ENCODE results near the gene S100G.

DNA sequence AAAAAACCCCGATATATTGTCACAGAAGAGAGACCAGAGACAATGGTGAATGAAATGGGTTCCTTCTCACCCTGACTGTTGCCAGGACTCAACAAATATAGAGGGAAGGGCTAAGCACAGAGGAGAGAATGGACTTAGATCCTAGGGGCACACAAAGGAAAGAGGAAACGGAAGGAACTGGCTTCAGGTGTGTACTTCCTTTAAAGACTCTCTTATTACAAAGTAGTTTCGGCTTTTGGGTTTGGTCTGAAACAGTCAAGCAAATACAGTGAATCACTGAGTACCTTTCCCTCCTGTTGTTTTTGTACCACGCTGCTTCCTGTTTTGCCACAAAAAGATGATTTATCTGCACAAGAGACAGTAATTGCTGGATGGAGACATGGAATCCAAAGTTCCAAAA lies 46.1 kb upstream of the S100G start:
- TF ChIP-seq, protein P1, sequence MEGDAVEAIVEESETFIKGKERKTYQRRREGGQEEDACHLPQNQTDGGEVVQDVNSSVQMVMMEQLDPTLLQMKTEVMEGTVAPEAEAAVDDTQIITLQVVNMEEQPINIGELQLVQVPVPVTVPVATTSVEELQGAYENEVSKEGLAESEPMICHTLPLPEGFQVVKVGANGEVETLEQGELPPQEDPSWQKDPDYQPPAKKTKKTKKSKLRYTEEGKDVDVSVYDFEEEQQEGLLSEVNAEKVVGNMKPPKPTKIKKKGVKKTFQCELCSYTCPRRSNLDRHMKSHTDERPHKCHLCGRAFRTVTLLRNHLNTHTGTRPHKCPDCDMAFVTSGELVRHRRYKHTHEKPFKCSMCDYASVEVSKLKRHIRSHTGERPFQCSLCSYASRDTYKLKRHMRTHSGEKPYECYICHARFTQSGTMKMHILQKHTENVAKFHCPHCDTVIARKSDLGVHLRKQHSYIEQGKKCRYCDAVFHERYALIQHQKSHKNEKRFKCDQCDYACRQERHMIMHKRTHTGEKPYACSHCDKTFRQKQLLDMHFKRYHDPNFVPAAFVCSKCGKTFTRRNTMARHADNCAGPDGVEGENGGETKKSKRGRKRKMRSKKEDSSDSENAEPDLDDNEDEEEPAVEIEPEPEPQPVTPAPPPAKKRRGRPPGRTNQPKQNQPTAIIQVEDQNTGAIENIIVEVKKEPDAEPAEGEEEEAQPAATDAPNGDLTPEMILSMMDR (IDR thresholded peaks at IDR 0.05; ENCODE audit: low read depth, low read length): no peak
- TF ChIP-seq POLR2A (IDR thresholded peaks at IDR 0.05; ENCODE audit: extremely low read depth, insufficient read length): no peak
- TF ChIP-seq MYC (IDR thresholded peaks at IDR 0.05; ENCODE audit: low read depth, low read length): no peak
